Brain pericyte (primary cell): ENCODE data around the gene PIEZO1.
"Not testable (repeated sequence)": the region's sequence is repeated elsewhere in the genome, so short reads cannot be mapped to it uniquely, and the experiment has no call there.

Experiments
- DNase-seq: peaks from one replicate; pipeline ENCODE4 v3.0.0-alpha.2; 2012; ENCODE audit warnings: low read depth, low spot score

Gene PIEZO1

GRCh38 chr16:88785106-88785924 is at the start of gene PIEZO1:
Gene PIEZO1, minus strand, starts transcription at chr16:88785220. Its CDS starts 256 bp downstream, at chr16:88784964.
- no peak for DNase-seq

GRCh38 chr16:88834670-88835069 is 49.6 kb upstream of the PIEZO1 start:
- no peak for DNase-seq

- DNase-seq = no peak
Measured at GRCh38 chr16:88833086-88833485, 48.1 kb upstream of the PIEZO1 start.

- DNase-seq = no peak
Measured at GRCh38 chr16:88831838-88832237, 46.8 kb upstream of the PIEZO1 start.

GRCh38 chr16:88830783-88831182 is 45.8 kb upstream of the PIEZO1 start:
- DNase-seq = no peak

- no peak for DNase-seq
Measured at GRCh38 chr16:88830258-88830657, 45.2 kb upstream of the PIEZO1 start.

GRCh38 chr16:88828711-88829110 is 43.7 kb upstream of the PIEZO1 start:
- no peak for DNase-seq

- no peak for DNase-seq
Measured at GRCh38 chr16:88827727-88828126, 42.7 kb upstream of the PIEZO1 start.

- no peak for DNase-seq
Measured at GRCh38 chr16:88826070-88826840, 41.2 kb upstream of the PIEZO1 start.

- no peak for DNase-seq
Measured at GRCh38 chr16:88825146-88825545, 40.1 kb upstream of the PIEZO1 start.

- no peak for DNase-seq
Measured at GRCh38 chr16:88824256-88825077, 39.4 kb upstream of the PIEZO1 start.

GRCh38 chr16:88823646-88824045 is 38.6 kb upstream of the PIEZO1 start:
- not testable (repeated sequence) for DNase-seq

GRCh38 chr16:88822281-88823040 is 37.4 kb upstream of the PIEZO1 start:
- no peak for DNase-seq

GRCh38 chr16:88821168-88821850 is 36.3 kb upstream of the PIEZO1 start:
- no peak for DNase-seq

- DNase-seq = no peak
Measured at GRCh38 chr16:88820385-88821025, 35.5 kb upstream of the PIEZO1 start.

GRCh38 chr16:88819126-88819525 is 34.1 kb upstream of the PIEZO1 start:
- DNase-seq = no peak

GRCh38 chr16:88818575-88818874 is 33.5 kb upstream of the PIEZO1 start:
- DNase-seq = no peak

- no peak for DNase-seq
Measured at GRCh38 chr16:88817785-88818574, 33.0 kb upstream of the PIEZO1 start.

GRCh38 chr16:88816736-88817535 is 31.9 kb upstream of the PIEZO1 start:
- no peak for DNase-seq
